ENCODE results near the gene SPAG8.

- TF ChIP-seq CTCF (IDR thresholded peaks at IDR 0.05; ENCODE audit: low read depth, low read length, poor library complexity, severe bottlenecking) (no peak), EZH2phosphoT487 (IDR thresholded peaks at IDR 0.05; ENCODE audit: borderline replicate concordance, low read length) (no peak)
Observed at GRCh38 chr9:35844628-35845270, 32.7 kb upstream of the SPAG8 start.

All from DOHH2 (cell line).